K562 (cell line): ENCODE measurements around the gene MCCD1. TPM values are rescaled to one million over a fixed set of nuclear protein-coding genes. Genes with fewer than 3 reads are reported as not detected.

ENCODE experiments used
- BCOR ChIP-seq: fragments of 450-650 bp; IDR thresholded peaks from 2 replicates; pipeline ENCODE4 v1.6.1; 2016
- PML ChIP-seq: IDR thresholded peaks from 2 replicates; pipeline ENCODE4 v1.6.1; 2012; ENCODE audit warnings: low read length, inconsistent platforms
- POLR2A ChIP-seq: fragments of 450-650 bp; conservative IDR thresholded peaks from 2 replicates; pipeline ENCODE4 v1.6.1; 2016
- POLR3G ChIP-seq: IDR thresholded peaks from 2 replicates; pipeline ENCODE4 v1.6.1; 2011; ENCODE audit not compliant: insufficient read length, insufficient replicate concordance; ENCODE audit errors: extremely low read depth
- TAF7 ChIP-seq: fragments of 450-650 bp; IDR thresholded peaks from 2 replicates; pipeline ENCODE4 v1.6.1; 2016; ENCODE audit warnings: missing genetic modification characterization, missing compliant biosample characterization
- TBL1XR1 ChIP-seq, 2 experiments: IDR thresholded peaks; 2 replicates each; pipeline ENCODE4 v1.6.1; 2012; ENCODE audit warnings: improper control_type of control experiment in 2 of 2, low read length in 2 of 2, mild to moderate bottlenecking in 1 of 2
- YBX1 ChIP-seq: fragments of 450-650 bp; IDR thresholded peaks from 2 replicates; pipeline ENCODE4 v1.7.1; 2016; ENCODE audit warnings: mild to moderate bottlenecking
- ZFP30 ChIP-seq: fragments of 250-450 bp; sonication (Bioruptor Pico); IDR thresholded peaks from 2 replicates; pipeline ENCODE4 v1.8.0; 2022; ENCODE audit warnings: moderate library complexity, mild to moderate bottlenecking, inconsistent platforms, borderline replicate concordance
- ZFX ChIP-seq: sonication (generic); formaldehyde crosslinking; IDR thresholded peaks from 2 replicates; pipeline ENCODE4 v1.8.0; 2022; ENCODE audit warnings: mild to moderate bottlenecking, missing genetic modification reagents, moderate library complexity
- ZNF23 ChIP-seq: fragments of 250-450 bp; sonication (Bioruptor Pico); IDR thresholded peaks from 2 replicates; pipeline ENCODE4 v1.4.0; 2020; ENCODE audit warnings: mild to moderate bottlenecking
- ZNF407 ChIP-seq: fragments of 450-650 bp; IDR thresholded peaks from 2 replicates; pipeline ENCODE4 v1.6.1; 2016; ENCODE audit warnings: low read depth
- ZNF408 ChIP-seq: fragments of 250-450 bp; sonication (Bioruptor Pico); IDR thresholded peaks from 2 replicates; pipeline ENCODE4 v1.4.0; 2020; ENCODE audit warnings: low read depth, mild to moderate bottlenecking, moderate library complexity
- ZNF583 ChIP-seq: fragments of 250-450 bp; sonication (Bioruptor Pico); IDR thresholded peaks from 2 replicates; pipeline ENCODE4 v1.4.0; 2020
- polyA plus RNA-seq, 8 experiments: library from polyadenylated mRNA; depleted of rRNA in 4 of 8; stranded (reverse) in 5 of 8; unstranded in 3 of 8; fragments of >200 nt; fragmentation: Nextera tagmentation in 2 of 8; fragmentation: Illumina TruSeq in 1 of 8; extraction: Ambion mirVana in 2 of 8; extraction: Trizol in 1 of 8; gene quantifications; 2 replicates each; pipeline versions ENCODE4 v1.2.1 to v1.2.3, GENCODE V29; 2011 to 2014; ENCODE audit warnings: inconsistent platforms in 1 of 8, missing spikeins in 1 of 8
- total RNA-seq, 7 experiments: library from RNA; depleted of rRNA in 6 of 7; stranded (reverse); fragments of >200 nt in 6 of 7; fragmentation: Illumina TruSeq in 2 of 7; extraction: Trizol in 2 of 7; gene quantifications; 2 replicates each; pipeline versions ENCODE4 v1.2.1 to v1.2.3, GENCODE V29; 2011 to 2021; ENCODE audit warnings: low replicate concordance in 1 of 7
- TF ChIP-seq, protein P1 (sequence below): sonication (generic); formaldehyde crosslinking; IDR thresholded peaks from 2 replicates; pipeline ENCODE4 v1.8.0; 2022; ENCODE audit warnings: mild to moderate bottlenecking, missing genetic modification reagents

The MCCD1 gene
- total and polyA plus RNA-seq, 9 of the 15 experiments (the other 6 are each of a cell fraction or from before 2014, with no cell fraction given): not detected

GRCh38 chr6:31497531-31498476, 31.0 kb upstream of the MCCD1 start, which contains the start of gene MICB (continued):
- TF ChIP-seq, protein P1, sequence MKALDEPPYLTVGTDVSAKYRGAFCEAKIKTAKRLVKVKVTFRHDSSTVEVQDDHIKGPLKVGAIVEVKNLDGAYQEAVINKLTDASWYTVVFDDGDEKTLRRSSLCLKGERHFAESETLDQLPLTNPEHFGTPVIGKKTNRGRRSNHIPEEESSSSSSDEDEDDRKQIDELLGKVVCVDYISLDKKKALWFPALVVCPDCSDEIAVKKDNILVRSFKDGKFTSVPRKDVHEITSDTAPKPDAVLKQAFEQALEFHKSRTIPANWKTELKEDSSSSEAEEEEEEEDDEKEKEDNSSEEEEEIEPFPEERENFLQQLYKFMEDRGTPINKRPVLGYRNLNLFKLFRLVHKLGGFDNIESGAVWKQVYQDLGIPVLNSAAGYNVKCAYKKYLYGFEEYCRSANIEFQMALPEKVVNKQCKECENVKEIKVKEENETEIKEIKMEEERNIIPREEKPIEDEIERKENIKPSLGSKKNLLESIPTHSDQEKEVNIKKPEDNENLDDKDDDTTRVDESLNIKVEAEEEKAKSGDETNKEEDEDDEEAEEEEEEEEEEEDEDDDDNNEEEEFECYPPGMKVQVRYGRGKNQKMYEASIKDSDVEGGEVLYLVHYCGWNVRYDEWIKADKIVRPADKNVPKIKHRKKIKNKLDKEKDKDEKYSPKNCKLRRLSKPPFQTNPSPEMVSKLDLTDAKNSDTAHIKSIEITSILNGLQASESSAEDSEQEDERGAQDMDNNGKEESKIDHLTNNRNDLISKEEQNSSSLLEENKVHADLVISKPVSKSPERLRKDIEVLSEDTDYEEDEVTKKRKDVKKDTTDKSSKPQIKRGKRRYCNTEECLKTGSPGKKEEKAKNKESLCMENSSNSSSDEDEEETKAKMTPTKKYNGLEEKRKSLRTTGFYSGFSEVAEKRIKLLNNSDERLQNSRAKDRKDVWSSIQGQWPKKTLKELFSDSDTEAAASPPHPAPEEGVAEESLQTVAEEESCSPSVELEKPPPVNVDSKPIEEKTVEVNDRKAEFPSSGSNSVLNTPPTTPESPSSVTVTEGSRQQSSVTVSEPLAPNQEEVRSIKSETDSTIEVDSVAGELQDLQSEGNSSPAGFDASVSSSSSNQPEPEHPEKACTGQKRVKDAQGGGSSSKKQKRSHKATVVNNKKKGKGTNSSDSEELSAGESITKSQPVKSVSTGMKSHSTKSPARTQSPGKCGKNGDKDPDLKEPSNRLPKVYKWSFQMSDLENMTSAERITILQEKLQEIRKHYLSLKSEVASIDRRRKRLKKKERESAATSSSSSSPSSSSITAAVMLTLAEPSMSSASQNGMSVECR (CRISPR knock-in tag): no peak; the same call in 1 of the 2 replicates
- TF ChIP-seq TAF7 (tag) (no peak), POLR2A (peak; percentile 79), YBX1 (no peak), ZNF583 (CRISPR knock-in tag) (no peak), ZNF408 (CRISPR knock-in tag) (no peak), ZFX (CRISPR knock-in tag) (peak; percentile 67), ZFP30 (CRISPR knock-in tag) (no peak), POLR3G (no peak), BCOR (0 out of 2 replicates have a peak, but pooled peaks have one; percentile 39), ZNF23 (no peak), ZNF407 (no peak), PML (no peak), TBL1XR1 (IDR thresholded peaks at IDR 0.05; ENCODE audit: low read length in 2 of 2) (no peak)
